RWPE1 (cell line): ENCODE results near the gene FKBP2.

Source experiments
- CTCF ChIA-PET: fragments of 350-600 bp; sonication (Branson Sonifier 250); formaldehyde crosslinking; extraction: SDS; loops from one replicate; lab custom pipeline; 2021; lab: Yijun Ruan, JAX
- POLR2A ChIA-PET: fragments of 400-600 bp; formaldehyde crosslinking; extraction: SDS; loops from one replicate; lab custom pipeline; 2020; ENCODE audit warnings: antibody characterized with exemption; ENCODE audit not compliant: low non-redundant PET; lab: Yijun Ruan, JAX
- DNase-seq: peaks from one replicate; pipeline ENCODE4 v3.0.0; 2012; ENCODE audit warnings: low spot score
- H3K27ac ChIP-seq: fragments of 450-650 bp; 2 replicates; pipeline ENCODE4 v1.5.1; 2017
- TF ChIP-seq, protein P1 (sequence below): fragments of 450-650 bp; conservative IDR thresholded peaks from 2 replicates; pipeline ENCODE4 v1.5.1; 2017; ENCODE audit warnings: low read depth, mild to moderate bottlenecking

FKBP2 gene

DNA sequence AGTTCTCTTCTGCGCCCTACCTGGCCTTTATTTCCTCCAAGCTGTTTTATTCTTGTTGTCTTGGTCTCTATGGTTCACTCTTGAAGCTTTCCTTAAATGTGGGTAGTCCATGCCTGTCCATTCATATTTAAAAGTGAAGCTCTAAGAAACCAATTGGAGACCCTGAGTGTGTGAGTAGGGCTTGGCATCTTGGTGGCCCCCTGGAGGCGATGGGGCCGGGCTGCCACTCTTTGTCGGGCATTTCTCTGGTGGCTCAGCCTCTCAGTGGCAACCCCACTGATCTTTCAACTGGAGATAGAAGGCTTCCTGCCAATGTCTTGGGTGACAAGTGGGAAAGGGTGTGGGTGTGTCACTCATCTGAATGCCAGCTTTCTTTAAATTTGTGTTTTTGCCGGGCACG is 24.0 kb upstream of the FKBP2 start:
- ChIA-PET POLR2A (interaction anchor here (0.5 kb wide), 1 partner anchor 10 kb away, joined by 3 read pairs; no protein-coding TSS in a partner anchor), CTCF (interaction anchor here (0.8 kb wide), 1 partner anchor 84 kb away, joined by 3 read pairs; no protein-coding TSS in a partner anchor)
- no peak overlapping the region for H3K27ac ChIP-seq
- DNase-seq: no peak
- TF ChIP-seq, protein P1, sequence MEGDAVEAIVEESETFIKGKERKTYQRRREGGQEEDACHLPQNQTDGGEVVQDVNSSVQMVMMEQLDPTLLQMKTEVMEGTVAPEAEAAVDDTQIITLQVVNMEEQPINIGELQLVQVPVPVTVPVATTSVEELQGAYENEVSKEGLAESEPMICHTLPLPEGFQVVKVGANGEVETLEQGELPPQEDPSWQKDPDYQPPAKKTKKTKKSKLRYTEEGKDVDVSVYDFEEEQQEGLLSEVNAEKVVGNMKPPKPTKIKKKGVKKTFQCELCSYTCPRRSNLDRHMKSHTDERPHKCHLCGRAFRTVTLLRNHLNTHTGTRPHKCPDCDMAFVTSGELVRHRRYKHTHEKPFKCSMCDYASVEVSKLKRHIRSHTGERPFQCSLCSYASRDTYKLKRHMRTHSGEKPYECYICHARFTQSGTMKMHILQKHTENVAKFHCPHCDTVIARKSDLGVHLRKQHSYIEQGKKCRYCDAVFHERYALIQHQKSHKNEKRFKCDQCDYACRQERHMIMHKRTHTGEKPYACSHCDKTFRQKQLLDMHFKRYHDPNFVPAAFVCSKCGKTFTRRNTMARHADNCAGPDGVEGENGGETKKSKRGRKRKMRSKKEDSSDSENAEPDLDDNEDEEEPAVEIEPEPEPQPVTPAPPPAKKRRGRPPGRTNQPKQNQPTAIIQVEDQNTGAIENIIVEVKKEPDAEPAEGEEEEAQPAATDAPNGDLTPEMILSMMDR: no peak

DNA sequence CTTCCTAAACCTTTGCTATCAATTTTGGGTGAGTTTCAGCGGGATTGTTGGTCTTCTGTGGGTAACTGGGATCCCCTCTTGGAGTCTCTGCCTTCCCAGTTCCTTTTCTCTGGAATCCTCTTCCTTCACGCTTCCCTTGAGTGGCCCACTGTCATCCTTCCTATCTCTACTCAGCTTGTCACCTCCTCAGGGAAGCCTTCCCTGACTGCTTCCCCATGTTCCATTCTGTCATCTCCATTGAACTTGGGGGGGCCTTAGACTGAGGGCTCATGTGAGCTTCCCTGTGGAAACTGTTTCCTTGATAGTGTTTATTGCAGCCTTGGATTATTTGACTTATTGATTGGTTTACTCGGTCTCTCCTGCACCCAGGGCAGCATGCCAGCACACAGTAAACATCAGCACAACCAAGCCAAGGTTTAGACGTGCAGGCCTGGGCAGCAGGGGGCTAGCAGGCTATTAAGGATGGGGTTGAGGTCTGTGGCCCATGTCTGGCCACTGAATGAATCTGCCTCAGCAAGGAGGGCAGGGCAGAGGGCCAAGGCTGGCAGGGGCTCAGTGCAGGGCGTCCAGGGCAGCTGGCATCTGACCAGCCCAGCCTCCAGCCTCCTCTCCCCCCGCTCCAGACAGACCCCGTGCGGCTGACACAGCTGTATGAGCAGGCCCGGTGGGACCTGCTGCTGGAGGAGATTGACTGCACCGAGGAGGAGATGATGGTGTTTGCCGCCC is 22.1 kb upstream of the FKBP2 start:
- ChIA-PET CTCF (interaction anchor here (1.5 kb wide), 1 partner anchor 14 kb away, joined by 5 read pairs; no protein-coding TSS in a partner anchor), POLR2A (no interaction called here)
- no peak for DNase-seq
- no peak overlapping the region for H3K27ac ChIP-seq
- TF ChIP-seq, protein P1: no peak

DNA sequence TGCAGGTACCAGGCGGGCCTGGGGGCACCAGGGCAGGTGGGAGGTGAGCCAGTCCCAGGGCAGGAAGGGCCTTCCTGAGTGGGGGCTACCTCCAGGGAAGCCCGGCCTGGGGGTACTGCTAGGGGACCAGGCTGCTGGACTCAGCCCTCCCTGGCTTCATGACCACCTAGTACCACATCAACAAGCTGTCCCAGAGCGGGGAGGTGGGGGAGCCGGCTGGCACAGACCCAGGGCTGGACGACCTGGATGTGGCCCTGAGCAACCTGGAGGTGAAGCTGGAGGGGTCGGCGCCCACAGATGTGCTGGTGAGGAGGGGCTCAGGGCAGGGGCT is 21.6 kb upstream of the FKBP2 start:
- TF ChIP-seq, protein P1: no peak
- DNase-seq: no peak
- CTCF ChIA-PET: interaction anchor here (1.5 kb wide), 1 partner anchor 15 kb away, joined by 5 read pairs; no protein-coding TSS in a partner anchor
- POLR2A ChIA-PET: no interaction called here
- no peak overlapping the region for H3K27ac ChIP-seq

DNA sequence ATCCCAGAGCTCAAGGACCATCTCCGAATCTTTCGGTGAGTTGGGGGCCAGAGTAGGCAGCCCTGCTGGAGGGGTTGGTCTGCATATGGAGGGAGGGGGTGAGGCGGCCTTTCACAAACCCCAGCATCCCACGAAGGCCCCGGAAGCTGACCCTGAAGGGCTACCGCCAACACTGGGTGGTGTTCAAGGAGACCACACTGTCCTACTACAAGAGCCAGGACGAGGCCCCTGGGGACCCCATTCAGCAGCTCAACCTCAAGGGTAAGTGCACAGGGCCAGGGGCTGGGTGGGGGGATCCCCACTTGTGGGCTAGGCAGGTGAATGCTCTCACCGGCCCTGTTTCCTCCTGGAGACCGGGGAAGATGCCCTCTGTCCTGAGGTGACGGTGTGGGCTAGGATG is 21.1 kb upstream of the FKBP2 start:
- no peak for DNase-seq
- POLR2A ChIA-PET: no interaction called here
- CTCF ChIA-PET: interaction anchor here (1.5 kb wide), 1 partner anchor 15 kb away, joined by 5 read pairs; no protein-coding TSS in a partner anchor
- no peak overlapping the region for H3K27ac ChIP-seq
- TF ChIP-seq, protein P1: no peak

DNA sequence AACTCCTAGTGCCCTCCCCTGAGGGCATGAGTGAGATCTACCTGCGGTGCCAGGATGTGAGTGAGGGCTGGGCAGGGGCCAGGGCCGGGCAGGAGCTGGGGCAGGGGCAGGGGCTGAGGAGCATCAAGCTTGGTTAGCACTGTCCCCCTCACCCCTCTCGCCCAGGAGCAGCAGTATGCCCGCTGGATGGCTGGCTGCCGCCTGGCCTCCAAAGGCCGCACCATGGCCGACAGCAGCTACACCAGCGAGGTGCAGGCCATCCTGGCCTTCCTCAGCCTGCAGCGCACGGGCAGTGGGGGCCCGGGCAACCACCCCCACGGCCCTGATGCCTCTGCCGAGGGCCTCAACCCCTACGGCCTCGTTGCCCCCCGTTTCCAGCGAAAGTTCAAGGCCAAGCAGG is 20.6 kb upstream of the FKBP2 start:
- peak overlapping the region; percentile 7; the same call in 1 of the 2 replicates for H3K27ac ChIP-seq
- no peak for DNase-seq
- TF ChIP-seq, protein P1: no peak
- ChIA-PET POLR2A (no interaction called here), CTCF (interaction anchor here (1.5 kb wide), 1 partner anchor 16 kb away, joined by 5 read pairs; no protein-coding TSS in a partner anchor)

DNA sequence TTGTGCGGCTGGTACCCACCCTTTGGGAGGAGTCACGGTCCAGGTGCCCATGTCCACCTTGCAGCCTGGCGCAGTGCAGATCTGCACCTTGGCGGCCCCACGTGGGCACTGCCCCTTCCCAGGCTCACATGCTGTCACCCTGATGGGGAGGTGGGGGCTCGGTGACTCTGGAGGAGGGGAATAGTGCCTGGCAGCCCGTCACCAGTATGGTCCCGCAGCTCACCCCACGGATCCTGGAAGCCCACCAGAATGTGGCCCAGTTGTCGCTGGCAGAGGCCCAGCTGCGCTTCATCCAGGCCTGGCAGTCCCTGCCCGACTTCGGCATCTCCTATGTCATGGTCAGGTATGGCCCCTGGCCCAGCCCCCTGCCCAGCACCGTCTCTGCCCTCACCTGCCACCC is 20.1 kb upstream of the FKBP2 start:
- TF ChIP-seq, protein P1: no peak
- POLR2A ChIA-PET: no interaction called here
- DNase-seq: no peak
- H3K27ac ChIP-seq: peak overlapping the region; percentile 7
- CTCF ChIA-PET: no interaction called here
